Vagina (tissue), 2 donors: ENCODE measurements around the gene GAREM1.

Experiments
- CTCF ChIP-seq, 3 experiments: fragments of 450-650 bp in 2 of 3; fragments of 200-600 bp in 1 of 3; sonication (generic) in 1 of 3; IDR thresholded peaks; one replicate each; pipeline ENCODE4 v1.5.1; 2017 to 2019; ENCODE audit warnings: antibody characterized with exemption in 3 of 3, mild to moderate bottlenecking in 2 of 3, moderate library complexity in 2 of 3
- POLR2A ChIP-seq, 2 donors: fragments of 450-650 bp; IDR thresholded peaks; one replicate each; pipeline ENCODE4 v1.6.1; 2017; ENCODE audit warnings: antibody characterized with exemption in 2 of 2, mild to moderate bottlenecking in 2 of 2, moderate library complexity in 2 of 2
- POLR2AphosphoS5 ChIP-seq, 2 donors: sonication (generic); formaldehyde crosslinking; IDR thresholded peaks; one replicate each; pipeline ENCODE4 v1.9.0; 2017; ENCODE audit warnings: antibody characterized with exemption in 2 of 2, mild to moderate bottlenecking in 2 of 2, low read depth in 1 of 2; ENCODE audit not compliant: insufficient read depth in 1 of 2

GRCh38 chr18:32271672-32272208, 198.9 kb downstream of the GAREM1 start:
- TF ChIP-seq CTCF (IDR thresholded peaks at IDR 0.05), result peak; percentile 62 to 72 (median 68)
- TF ChIP-seq POLR2A (IDR thresholded peaks at IDR 0.05), result no peak
- TF ChIP-seq POLR2AphosphoS5 (IDR thresholded peaks at IDR 0.05; ENCODE audit: insufficient read depth in 1 of 2, low read depth in 1 of 2), result no peak
